Measurements from ENCODE around the gene FTCD. TPM values are rescaled to one million over a fixed set of nuclear protein-coding genes. Genes with fewer than 3 reads are reported as not detected.

FTCD gene
- polyA plus RNA-seq, 1 experiment: not detected

DNA sequence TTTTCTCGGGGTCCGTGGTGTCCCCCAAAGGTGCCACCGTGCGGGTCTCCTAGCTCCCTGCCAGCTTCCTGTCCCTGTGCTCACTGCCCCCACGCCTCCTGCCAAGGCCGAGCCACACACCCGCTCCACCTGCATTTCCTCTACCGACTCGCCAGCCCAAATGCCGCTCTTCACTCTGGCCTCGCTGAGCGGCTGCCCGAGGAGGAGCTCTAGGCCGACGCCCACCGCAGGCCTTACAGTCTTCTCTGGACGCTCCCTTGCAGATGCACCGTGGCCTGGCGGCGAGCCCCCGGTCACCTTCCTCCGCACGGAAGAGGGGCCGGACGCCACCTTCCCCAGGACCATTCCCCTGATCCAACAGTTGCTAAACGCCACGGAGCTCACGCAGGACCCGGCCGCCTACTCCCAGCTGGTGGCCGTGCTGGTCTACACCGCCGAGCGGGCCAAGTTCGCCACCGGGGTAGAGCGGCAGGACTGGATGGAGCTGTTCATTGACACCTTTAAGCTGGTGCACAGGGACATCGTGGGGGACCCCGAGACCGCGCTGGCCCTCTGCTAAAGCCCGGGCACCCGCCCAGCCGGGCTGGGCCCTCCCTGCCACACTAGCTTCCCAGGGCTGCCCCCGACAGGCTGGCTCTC, 26.3 kb downstream of the FTCD start:
- TF ChIP-seq, protein P1, sequence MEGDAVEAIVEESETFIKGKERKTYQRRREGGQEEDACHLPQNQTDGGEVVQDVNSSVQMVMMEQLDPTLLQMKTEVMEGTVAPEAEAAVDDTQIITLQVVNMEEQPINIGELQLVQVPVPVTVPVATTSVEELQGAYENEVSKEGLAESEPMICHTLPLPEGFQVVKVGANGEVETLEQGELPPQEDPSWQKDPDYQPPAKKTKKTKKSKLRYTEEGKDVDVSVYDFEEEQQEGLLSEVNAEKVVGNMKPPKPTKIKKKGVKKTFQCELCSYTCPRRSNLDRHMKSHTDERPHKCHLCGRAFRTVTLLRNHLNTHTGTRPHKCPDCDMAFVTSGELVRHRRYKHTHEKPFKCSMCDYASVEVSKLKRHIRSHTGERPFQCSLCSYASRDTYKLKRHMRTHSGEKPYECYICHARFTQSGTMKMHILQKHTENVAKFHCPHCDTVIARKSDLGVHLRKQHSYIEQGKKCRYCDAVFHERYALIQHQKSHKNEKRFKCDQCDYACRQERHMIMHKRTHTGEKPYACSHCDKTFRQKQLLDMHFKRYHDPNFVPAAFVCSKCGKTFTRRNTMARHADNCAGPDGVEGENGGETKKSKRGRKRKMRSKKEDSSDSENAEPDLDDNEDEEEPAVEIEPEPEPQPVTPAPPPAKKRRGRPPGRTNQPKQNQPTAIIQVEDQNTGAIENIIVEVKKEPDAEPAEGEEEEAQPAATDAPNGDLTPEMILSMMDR (IDR thresholded peaks at IDR 0.05; ENCODE audit: low read depth, low read length): no peak
- peaks cover 55% of the 10 kb centered on the region; the same call in 1 of the 2 replicates for H3K9me3 ChIP-seq (ENCODE audit: control insufficient read depth, insufficient read depth, low read length)
- ChIA-PET POLR2A (interaction anchor here (0.6 to 1.3 kb wide), 4 partner anchors 8 to 155 kb away, joined by 3 to 6 read pairs (median 4); no protein-coding TSS in a partner anchor), CTCF (interaction anchor here (1.4 kb wide), 1 partner anchor 14 kb away, joined by 4 read pairs; no protein-coding TSS in a partner anchor)
- H3K27ac ChIP-seq (ENCODE audit: low read depth, low read length): no peak overlapping the region
- H3K27me3 ChIP-seq (ENCODE audit: control insufficient read depth, insufficient read depth, low read length): no peaks in the 10 kb centered on the region
- H3K4me3 ChIP-seq (ENCODE audit: low read depth, low read length): no peak overlapping the region
- no peak for DNase-seq (ENCODE audit: low read depth, low spot score)

DNA sequence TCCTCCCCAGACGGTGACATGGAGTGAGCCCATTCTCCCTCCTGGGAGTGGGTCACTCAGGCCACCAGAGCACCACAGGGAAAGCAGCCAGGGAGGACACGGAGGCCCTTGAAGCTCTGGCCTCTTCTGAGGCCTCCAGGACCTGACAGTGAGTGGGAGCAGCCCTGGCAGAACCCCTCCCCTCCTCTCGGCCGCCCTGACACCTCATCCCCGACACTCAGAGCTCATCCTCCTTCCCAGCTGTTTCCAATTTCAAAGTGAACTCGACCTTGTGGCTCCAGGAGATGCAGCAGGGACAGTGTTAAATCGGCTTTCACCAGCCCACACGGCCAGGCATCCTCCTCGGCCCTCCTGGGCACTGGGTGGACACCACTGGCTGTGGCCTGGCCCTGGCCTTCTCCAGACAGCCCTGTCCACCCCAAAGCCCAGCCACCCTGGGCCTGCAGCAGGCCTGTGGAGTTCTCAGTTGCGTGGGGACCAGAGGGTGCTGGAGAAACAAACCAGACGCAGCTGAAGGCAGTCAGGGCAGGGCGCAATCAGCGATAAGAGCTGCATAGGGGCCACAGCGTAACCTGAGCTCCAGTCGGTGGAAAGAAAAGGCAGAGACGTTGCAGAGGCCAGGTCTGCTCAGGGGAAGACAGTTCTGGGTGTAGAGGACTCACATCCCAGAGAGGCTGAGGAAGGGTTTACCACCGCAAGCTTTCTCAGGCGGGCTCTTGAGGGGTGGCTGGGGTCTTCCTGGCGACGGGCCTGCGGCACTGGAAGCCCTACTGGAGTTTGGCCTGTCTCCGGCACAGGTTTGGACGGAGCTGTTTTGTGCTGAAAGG, 27.1 kb downstream of the FTCD start:
- TF ChIP-seq, protein P1 (IDR thresholded peaks at IDR 0.05; ENCODE audit: low read depth, low read length): no peak
- H3K9me3 ChIP-seq (ENCODE audit: control insufficient read depth, insufficient read depth, low read length): peaks cover 55% of the 10 kb centered on the region; the same call in 1 of the 2 replicates
- H3K4me3 ChIP-seq (ENCODE audit: low read depth, low read length): no peak overlapping the region
- ChIA-PET POLR2A (interaction anchor here (0.6 to 1.3 kb wide), 4 partner anchors 79 to 155 kb away, joined by 3 to 6 read pairs (median 4); no protein-coding TSS in a partner anchor), CTCF (interaction anchor here (1.4 kb wide), 1 partner anchor 15 kb away, joined by 4 read pairs; no protein-coding TSS in a partner anchor)
- peak overlapping the region; percentile 39 for H3K27ac ChIP-seq (ENCODE audit: low read depth, low read length)
- no peaks in the 10 kb centered on the region for H3K27me3 ChIP-seq (ENCODE audit: control insufficient read depth, insufficient read depth, low read length)
- no peak for DNase-seq (ENCODE audit: low read depth, low spot score)

DNA sequence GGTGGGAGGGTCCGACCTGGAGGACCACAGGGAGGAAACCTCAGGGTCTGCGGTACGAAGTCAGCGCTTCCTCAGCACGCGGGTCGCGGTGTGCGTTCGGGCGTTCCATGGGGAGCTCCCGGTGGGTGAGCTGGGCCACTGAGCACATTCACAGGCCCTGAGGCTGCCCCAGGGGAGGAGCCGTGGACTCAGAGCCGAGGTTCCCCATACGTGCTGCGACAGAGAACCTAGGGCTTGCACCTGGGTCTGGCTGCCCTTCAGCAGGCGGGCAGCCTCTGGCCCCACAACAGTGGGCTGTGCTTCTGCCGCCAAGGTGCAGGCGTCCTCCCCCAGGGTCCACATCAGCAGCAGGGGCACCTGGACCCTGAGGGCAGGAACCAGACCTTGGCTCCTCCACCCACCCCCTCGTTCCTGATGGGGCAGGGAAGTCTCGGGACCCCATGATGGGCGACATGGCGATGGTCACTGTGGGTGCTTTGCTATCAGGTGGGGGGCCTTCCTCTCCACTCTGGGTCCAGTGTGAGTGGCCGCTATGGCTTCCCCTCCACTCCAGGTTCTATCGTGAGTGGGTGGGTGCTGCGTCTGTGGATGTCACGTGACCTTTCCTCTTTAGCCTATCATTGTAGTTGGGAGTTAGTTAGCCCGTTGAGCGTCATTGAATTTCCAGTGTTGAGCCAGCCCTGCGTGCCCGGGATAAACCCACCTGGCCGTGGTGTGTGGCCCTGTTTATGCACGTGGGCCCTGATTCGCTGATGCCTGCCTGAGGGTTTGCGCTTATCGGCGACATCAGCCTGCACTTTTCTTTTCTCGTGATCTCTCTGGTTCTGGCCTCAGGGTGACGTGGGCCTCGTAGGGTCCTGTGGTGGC, 27.9 kb downstream of the FTCD start:
- ChIA-PET CTCF (interaction anchor here (1.4 kb wide), 1 partner anchor 16 kb away, joined by 4 read pairs; no protein-coding TSS in a partner anchor), POLR2A (no interaction called here)
- Histone ChIP-seq H3K27me3 (ENCODE audit: control insufficient read depth, insufficient read depth, low read length) (no peaks in the 10 kb centered on the region), H3K27ac (ENCODE audit: low read depth, low read length) (peak overlapping the region; percentile 39), H3K4me3 (ENCODE audit: low read depth, low read length) (no peak overlapping the region), H3K9me3 (ENCODE audit: control insufficient read depth, insufficient read depth, low read length) (peaks cover 50% of the 10 kb centered on the region; the same call in 1 of the 2 replicates)
- no peak for DNase-seq (ENCODE audit: low read depth, low spot score)
- TF ChIP-seq, protein P1 (IDR thresholded peaks at IDR 0.05; ENCODE audit: low read depth, low read length): no peak

DNA sequence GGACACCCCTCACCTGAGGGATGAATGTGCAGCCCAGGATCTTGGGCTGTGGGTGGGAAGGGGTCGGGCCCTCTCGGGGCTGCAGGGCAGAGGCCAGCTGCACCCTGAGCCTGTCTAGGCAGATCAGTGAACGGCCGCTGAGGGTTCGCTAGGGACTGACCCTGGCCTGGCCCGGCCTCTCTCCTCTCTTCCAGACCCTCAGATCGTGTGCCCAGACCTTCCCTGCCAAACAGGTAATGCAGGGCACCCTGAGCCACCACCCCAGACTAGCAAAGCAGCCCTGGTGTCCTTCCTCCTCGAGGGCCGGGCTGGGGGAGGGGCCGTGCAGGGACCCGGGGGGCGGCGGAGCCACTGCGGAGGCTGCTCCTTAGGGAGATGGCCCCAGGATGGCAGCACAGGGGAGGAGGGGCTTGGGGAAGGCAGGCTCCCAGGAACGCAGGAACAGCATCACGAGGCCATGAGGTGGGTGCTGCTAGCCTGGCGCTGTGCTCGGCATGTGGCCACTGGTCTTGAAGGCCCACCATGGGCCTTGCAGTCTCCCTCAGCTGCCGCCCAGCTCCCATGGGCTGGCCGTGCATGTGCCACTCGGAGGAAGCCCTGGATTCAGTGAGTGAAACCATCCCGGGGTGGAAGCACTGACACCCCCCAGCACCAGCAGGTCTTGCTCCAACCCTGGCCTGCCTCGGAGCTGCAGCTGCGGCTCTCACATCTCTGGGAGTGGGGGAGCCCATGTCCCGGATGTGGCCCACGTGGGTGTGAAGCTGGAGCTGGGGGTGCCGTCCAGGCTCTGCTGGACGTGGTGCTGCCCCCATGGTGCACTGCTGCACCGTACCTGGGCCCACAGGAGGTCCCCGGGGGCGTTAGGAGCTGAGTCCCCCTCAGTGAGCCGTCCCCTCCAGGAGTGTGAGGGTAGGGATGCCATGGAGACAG, 28.8 kb downstream of the FTCD start:
- ChIA-PET CTCF (no interaction called here), POLR2A (interaction anchor here (0.6 kb wide), 1 partner anchor 70 kb away, joined by 3 read pairs; no protein-coding TSS in a partner anchor)
- Histone ChIP-seq H3K9me3 (ENCODE audit: control insufficient read depth, insufficient read depth, low read length) (peaks cover 41% of the 10 kb centered on the region; the same call in 1 of the 2 replicates), H3K4me3 (ENCODE audit: low read depth, low read length) (no peak overlapping the region), H3K27ac (ENCODE audit: low read depth, low read length) (peak overlapping the region; percentile 11), H3K27me3 (ENCODE audit: control insufficient read depth, insufficient read depth, low read length) (no peaks in the 10 kb centered on the region)
- TF ChIP-seq, protein P1 (IDR thresholded peaks at IDR 0.05; ENCODE audit: low read depth, low read length): no peak
- DNase-seq (ENCODE audit: low read depth, low spot score): no peak

All from AG04450 (cell line).